GM19351 (cell line): ENCODE results near the gene NPY1R.

Source experiments
- ATAC-seq: cut with Tn5 transposase; IDR thresholded peaks from one replicate; pipeline ENCODE4 v1.9.1; 2021; ENCODE audit warnings: mild to moderate bottlenecking, moderate library complexity; ENCODE audit not compliant: unreplicated experiment

The NPY1R gene

DNA sequence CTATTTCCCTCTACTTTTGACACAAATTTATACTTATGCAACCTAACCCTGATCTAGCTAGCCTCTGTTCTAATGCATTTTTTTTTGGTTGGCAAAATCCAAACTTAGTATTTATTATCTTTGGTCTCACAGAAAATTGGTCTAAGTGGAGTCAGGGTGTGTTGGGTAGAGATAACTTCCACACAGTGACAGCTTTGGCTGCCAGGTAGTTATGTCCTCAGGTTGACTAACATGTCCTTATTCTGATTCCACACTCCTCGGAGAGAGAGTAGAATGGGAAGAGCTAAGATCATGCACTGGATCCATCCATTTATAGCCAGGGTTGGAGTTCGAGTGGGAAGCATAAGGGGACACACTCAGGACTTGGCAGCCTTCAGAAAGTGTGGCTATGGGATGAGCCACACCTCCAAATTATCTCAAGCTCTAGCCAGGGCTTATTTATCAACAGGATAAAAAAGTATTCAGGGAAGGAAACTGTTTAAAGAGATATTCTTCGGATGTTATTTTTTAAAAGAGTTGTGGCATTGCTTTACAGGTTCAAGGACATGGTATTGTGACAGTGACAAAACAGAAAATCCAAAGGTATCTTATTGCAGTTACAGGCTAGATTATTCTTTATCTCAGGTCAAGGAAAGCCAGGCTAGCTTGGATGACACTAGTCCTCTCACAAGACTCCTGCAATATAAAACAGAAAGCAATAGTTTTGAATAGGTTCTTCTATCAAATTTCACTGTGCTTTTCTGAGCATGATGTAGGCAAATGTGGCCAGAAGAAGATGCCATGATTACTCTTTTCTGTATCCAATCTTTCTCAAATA, 51.5 kb downstream of the NPY1R start:
- ATAC-seq = no peak

DNA sequence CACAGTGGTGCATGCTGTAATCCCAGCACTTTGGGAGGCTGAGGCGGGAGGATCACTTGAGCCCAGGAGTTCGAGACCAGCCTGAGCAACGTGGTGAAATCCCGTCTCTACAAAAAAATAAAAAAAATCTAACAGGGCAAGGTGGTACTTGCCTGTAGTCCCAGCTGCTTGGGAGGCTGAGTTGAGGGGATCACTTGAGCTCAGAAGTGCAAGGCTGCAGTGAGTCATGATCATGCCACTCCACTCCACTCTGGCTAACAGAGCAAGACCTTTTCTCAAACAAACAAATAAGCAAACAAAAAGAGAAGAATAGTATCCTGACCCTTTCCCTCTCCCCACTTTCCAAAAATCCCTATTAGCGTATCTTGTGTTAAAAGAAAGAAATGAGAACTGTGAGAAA, 52.7 kb downstream of the NPY1R start:
- no peak for ATAC-seq

DNA sequence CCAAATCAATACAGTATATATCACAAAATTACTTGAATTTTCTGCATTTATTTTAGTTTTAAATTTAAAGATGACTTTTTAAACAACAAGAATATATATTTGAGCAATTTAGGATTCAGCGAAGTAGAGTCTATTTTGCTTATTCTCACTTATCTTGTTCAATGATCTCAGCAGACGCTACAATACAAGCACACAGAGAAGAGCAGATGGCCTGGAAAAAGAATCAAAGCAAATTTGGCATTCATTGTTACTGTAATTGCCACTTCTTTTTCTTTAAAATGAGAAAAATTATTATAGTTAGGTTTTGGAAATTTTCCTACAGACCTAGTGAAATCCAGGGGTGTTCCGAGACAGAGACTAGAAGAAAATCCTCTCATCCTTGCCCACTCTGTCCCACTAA, 57.5 kb downstream of the NPY1R start:
- ATAC-seq = no peak
